HG03060 (cell line): ENCODE results near the gene WDR45.

Experiments used
- ATAC-seq: cut with Tn5 transposase; IDR thresholded peaks from one replicate; pipeline ENCODE4 v1.9.1; 2021; ENCODE audit warnings: low read depth, moderate number of reproducible peaks; ENCODE audit not compliant: unreplicated experiment

The WDR45 gene

GRCh38 chrX:49075347-49075746, 4.3 kb downstream of the WDR45 start:
- ATAC-seq = no peak

DNA sequence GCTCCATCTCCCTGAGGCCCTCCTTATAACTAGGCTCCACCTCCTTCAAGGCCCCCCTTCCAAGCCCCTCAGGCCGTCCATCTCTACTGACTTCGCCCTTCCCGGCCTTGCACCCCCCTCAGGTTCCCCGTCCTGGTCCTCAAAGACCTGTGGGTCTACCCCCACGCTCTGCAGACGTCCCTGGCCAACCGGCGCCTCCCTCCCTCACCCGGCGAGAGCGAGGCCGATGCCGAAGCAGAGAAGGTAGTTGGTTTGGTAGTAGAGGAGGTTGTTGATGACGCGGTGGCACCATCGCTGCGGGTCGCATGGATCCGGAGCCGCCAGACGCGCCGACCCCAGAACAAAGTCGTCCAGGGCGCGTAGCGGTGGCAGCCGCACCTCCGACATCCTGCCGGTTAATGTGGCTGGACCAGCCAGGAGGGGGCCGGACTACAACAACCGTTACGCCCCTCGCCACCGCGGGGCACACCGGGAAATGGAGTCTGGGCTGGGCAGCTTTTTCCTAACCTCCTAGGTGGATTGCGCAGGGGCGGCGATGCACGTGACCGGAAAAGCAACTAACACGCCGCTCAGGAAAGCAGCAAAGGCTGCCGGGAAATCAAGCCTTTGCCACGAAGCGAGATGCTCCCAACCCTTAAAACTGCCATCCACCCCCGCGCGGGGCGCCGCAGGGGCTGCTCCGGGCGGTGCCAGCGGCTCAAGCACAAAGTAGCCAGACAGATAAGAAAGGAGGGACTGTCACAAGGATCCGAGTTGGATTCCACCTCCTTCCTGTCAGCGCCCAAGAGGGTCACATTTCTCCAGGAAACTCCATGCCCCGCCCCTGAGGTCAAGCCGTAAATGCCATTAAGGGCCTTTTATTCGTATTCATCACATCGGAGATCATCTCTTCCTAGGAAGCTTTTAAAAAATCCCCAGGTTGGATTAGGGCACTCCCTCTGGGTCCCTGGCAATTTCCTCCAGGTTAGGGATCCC, 5.8 kb downstream of the WDR45 start, which contains the start of gene PRAF2:
Gene PRAF2, minus strand, starts transcription at position 402 of the 975 bp plus-strand sequence. Its CDS starts 15 bp downstream, at position 387.
- no peak for ATAC-seq

GRCh38 chrX:49072712-49073095, 7.0 kb downstream of the WDR45 start:
- ATAC-seq = no peak

GRCh38 chrX:49071877-49072711, 7.6 kb downstream of the WDR45 start:
- no peak for ATAC-seq

DNA sequence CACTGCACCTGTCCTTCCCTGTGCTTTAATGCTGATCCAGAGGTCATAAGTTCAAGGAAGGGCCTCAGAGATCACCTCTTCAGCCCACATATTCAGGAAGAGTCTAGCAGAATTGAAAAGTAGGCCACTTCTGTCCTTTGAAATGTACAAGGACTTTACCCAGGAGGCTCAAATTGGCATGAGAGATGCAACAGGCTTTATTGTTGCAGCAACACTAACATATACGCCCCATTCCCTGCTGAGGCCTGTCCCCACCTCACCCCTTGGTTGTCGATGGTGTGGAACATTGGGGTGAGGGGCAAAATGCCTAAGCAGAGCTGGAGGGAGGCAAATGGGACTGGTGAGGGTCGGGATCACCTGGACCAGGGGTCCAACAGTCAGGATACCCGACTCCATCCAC, 8.7 kb downstream of the WDR45 start:
- no peak for ATAC-seq

GRCh38 chrX:49069038-49069437, 10.6 kb downstream of the WDR45 start:
- ATAC-seq = no peak

DNA sequence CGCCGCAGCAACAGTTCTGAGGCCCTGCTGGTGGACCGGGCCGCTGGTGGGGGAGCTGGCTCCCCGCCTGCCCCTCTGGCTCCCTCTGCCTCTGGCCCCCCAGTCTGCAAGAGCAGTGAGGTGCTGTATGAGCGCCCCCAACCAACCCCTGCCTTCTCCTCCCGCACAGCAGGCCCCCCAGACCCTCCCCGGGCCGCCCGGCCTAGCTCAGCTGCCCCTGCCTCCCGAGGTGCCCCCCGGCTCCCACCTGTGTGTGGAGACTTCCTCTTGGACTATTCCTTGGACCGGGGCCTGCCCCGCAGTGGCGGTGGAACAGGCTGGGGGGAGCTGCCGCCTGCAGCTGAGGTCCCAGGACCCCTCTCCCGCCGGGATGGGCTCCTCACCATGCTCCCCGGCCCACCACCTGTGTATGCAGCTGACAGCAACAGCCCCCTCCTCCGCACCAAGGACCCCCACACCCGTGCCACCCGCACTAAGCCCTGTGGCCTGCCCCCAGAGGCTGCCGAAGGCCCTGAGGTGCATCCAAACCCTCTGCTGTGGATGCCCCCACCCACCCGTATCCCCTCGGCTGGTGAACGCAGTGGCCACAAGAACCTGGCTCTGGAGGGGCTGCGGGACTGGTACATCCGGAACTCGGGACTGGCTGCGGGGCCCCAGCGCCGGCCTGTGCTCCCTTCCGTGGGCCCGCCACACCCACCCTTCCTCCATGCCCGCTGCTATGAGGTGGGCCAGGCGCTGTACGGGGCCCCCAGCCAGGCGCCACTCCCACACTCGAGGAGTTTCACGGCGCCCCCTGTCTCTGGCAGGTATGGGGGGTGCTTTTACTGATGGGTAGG, 12.2 kb downstream of the WDR45 start:
- ATAC-seq = no peak

DNA sequence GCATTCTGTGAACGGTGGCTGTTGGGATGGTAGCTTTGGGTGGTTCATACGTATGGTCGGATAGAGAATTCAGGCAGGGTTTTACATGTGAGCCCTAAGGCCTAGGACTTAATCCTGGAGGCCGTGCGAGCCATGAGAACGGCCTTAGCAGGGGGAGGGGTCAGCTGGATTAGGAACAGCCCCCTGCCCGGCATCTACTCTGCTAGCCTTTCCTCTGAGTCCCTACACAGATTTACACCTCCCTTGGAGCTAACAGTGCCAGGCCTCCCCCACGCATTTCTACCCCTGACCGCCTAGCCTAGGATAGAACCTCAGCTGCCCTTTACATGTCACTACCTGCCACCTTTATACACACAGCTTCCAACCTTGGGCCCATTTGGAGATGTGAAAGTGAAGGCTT, 13.0 kb downstream of the WDR45 start:
- no peak for ATAC-seq

GRCh38 chrX:49066278-49066677, 13.4 kb downstream of the WDR45 start:
- no peak for ATAC-seq

- no peak for ATAC-seq
Observed at GRCh38 chrX:49064735-49065134, 15.0 kb downstream of the WDR45 start.

- no peak for ATAC-seq
Observed at GRCh38 chrX:49064303-49064702, 15.4 kb downstream of the WDR45 start.

GRCh38 chrX:49063715-49064114, 16.0 kb downstream of the WDR45 start:
- ATAC-seq = no peak

- no peak for ATAC-seq
Observed at GRCh38 chrX:49061916-49062315, 17.8 kb downstream of the WDR45 start.

DNA sequence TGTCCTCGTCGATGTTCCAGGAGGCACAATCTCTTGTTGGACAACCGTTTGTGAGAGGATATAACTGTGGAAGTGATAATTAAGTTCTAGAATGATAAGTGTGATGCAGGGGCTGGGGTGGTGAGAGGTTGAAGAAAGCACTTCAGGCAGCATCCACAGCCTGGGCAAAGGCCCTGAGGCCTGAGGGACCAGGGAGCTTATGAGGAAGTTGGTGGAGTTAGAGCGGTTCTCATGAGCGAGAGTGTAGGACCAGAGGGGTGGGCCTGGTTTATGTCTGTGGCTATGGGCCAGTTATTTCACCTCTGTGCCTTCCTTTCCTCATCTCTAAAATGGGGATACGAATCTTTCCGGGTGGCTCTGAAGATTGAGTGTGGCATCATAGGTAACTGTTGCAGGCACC, 18.2 kb downstream of the WDR45 start:
- no peak for ATAC-seq

DNA sequence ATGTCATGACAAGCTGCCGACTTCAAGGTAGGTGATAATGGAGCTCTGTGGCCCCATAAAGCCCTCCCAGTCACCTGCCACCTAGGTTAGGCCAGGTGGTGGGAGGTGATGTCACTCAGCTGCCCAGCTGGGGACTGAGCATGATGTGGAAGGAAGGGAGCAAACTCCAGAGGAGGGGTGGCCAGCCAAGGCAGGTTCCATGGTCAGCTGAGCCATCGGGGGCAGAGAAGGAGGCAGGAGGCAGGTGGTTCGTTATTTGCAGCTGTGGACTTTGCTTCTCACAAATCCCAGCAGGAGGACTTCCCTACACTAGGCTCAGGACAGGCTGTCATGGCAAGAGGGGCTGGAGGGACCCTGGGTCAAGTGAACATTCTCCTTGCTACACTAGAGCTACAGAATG, 18.8 kb downstream of the WDR45 start:
- ATAC-seq = no peak

DNA sequence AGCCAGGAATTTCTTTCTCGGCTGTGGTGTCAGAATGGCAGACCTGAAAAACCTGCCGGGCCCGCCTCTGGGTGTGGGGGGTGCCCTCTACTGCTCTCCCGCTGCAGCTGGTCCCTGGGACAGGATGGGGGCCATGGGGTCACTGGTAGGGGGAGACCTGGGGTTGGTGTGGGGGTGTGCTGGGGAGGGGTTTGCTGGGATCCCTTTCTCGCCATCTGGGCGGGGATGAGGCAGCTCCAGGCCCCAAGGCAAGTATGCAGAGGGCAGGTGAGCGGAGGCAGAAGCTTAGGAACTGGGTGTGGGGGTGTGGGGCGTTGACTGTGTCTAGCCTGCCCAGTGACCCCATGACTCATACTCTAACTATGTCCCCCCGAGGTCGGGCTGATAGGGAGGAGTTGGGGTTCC, 20.0 kb downstream of the WDR45 start:
- no peak for ATAC-seq

GRCh38 chrX:49059201-49059600, 20.5 kb downstream of the WDR45 start:
- ATAC-seq = no peak

- no peak for ATAC-seq
Observed at GRCh38 chrX:49058794-49059193, 20.9 kb downstream of the WDR45 start, which contains the start of gene CCDC120. CCDC120 (plus strand) TSS chrX:49058999; CDS start chrX:49062042, 3,043 bp downstream.

DNA sequence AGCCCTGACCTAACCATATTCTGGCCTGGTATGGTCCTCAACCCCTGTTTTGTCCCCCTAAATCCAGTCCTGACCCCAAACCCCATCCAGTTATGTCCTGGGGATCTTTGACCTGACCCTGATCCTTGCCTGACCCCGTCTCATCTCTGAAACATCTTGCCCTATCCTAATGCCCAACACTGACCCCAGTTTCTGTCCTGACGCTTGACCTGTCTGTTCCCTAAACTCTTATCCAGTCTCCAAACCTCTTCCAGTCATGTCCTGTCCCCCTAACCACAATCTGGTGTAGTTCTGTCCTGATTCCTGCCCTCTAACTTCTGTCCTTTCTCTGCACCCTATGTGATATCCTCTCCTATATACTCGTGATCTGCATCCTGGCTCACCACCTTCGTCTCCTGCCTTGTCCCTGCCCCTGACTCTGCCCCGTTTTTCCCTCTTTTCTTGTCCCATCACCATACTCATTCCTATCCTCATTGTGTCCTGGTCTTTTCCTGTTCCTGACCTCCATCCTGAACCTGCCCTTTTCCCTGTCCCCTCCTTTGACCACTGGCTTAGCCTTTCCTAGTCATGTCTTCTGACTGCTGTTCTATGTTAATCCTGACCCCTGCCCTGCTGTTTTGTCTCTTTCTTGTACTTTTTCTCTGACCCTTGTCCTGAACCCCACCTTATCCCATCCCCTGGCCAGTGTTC, 25.5 kb downstream of the WDR45 start:
- no peak for ATAC-seq
